GM18520 (cell line): Measurements from ENCODE around the gene ADAMTS16.

Experiments
- ATAC-seq: cut with Tn5 transposase; IDR thresholded peaks from one replicate; pipeline ENCODE4 v1.9.1; 2021; ENCODE audit not compliant: unreplicated experiment

Gene ADAMTS16

DNA sequence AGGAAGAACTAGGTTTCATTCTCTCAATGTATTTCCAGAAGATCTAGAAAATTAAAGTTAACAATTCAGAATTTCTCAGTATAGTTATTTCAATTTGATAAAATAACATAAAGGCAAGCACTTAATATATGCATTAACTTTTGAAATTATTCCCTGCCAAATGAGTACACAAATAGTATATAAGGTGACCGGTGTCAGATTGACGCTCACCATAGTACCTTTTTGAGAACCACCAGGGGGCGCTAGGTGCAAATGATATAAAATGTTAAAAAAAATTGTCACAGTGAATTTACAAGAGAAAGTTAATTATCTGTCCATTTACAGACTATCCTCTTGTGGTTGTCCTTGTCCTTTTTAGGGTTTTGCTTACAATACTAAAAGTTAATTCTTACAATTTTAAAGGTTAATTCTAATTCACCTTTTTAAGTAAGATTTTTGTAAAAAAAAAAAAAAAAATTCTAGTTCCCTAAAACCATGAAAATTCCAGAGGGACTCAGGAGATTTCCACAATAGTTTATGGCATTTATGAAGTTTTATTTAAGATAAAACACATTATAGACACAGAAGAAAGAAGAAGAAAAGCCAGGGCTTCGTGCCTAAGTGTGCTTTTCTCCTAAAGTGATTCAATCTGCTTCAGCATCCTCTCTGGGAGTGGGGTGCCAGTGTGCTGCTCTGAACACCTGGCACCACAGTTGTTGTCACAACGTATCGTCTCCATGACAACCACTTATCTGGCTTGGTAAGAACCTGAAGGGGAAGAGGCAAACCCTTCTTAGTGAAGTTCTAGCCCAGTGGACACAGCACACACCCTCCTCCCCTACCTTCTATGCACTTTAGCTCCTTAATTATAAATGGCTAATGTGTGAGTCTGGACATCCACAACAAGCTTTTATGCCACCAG lies 1.7 kb downstream of the ADAMTS16 start:
- no peak for ATAC-seq

- no peak for ATAC-seq
Observed at GRCh38 chr5:5144441-5144840, 4.3 kb downstream of the ADAMTS16 start.

- no peak for ATAC-seq
Observed at GRCh38 chr5:5145651-5146529, 5.8 kb downstream of the ADAMTS16 start.

DNA sequence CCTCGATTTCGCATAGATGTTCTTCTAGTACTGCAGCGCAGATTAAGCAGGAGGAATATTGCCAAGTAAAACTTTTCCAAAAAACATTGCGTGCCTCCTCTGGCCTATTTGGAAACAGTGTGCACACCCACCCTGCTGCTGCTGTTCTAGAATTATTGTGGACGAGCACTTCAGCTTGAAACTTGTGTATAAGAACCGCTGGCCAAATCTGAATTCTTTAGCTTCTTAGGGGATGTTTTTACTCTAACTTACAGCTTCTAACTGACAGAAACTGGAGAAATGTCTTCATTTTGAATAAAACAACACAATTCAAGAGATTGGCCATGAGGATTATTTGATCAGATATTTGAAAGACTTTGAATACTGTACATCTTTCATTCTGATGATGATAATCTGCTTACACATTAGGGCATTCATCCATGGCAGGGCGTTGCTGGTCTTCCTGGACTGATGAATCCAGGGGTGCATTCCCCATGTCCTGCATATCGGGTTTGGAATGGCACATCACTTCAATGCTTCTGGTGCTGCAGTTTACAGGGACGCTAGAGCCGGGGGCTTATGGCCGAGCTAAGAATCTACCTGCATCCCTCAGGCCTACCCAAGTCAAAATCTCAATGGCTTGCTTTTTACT lies 6.5 kb downstream of the ADAMTS16 start:
- no peak for ATAC-seq

- ATAC-seq = no peak
Observed at GRCh38 chr5:5149154-5149553, 9.0 kb downstream of the ADAMTS16 start.

GRCh38 chr5:5150667-5151066 lies 10.5 kb downstream of the ADAMTS16 start:
- no peak for ATAC-seq

DNA sequence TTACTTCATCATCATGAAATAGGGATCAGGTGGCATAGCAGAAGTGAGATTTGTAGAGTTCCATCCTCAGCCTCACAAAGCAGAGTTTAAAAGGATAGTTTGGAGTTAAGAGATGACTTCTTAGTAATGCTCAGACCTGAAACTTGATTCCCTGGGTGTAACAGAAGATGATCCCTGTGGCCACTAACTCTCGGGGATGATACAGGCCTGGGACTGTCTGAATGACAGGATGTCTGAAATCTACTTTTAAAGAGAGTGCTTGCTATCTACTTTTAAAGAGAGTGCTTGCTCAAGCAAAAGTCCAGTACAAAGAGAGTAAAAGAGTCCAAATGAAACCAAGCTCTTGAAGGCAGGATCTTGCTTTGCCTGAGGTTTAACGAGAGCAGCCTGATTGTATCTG lies 14.6 kb downstream of the ADAMTS16 start:
- ATAC-seq = no peak

GRCh38 chr5:5155617-5156016 lies 15.5 kb downstream of the ADAMTS16 start:
- no peak for ATAC-seq

- ATAC-seq = no peak
Observed at GRCh38 chr5:5156471-5157082, 16.4 kb downstream of the ADAMTS16 start.

DNA sequence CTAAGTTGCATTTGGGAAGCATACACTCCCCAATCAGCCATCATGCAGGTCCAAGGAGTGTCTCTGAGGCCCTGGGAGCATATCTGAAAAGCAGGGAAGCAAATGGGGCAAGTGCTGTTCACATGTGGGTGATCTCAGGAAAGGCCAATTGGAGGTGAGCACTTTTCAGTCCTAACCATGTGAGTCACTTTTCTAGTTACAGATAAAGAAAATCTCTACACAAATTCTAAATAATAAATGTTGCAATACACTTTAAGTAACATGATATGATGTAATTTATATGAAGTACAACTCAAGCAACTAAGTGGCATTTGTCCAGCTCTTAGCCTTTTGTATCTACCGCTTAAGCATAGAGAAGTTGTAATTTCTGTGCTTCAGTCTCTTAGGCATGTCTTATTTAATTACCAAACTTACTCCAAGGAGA lies 18.4 kb downstream of the ADAMTS16 start:
- ATAC-seq = no peak

- no peak for ATAC-seq
Observed at GRCh38 chr5:5159282-5160103, 19.4 kb downstream of the ADAMTS16 start.

DNA sequence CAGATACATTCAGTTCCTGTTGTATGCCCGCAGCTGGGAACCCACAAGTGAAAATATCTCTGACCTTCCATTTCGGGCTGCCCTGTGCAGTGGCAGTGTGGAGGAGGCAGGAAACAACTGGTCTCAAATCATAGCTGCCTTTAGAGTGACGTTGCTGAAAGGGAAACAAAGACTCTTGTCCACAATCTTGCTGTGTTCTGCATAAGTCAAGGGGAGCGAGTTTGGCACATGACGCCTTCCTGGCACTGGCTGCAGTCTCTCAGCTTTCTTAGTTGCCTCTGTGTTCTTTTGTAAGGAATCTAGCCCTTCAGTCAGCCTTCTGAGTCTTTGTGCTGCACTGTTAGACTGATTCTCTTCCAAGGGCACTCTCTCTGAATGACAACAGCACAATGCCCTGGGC lies 24.0 kb downstream of the ADAMTS16 start:
- no peak for ATAC-seq

- ATAC-seq = no peak
Observed at GRCh38 chr5:5165541-5166002, 25.4 kb downstream of the ADAMTS16 start.

- no peak for ATAC-seq
Observed at GRCh38 chr5:5169466-5169865, 29.3 kb downstream of the ADAMTS16 start.

DNA sequence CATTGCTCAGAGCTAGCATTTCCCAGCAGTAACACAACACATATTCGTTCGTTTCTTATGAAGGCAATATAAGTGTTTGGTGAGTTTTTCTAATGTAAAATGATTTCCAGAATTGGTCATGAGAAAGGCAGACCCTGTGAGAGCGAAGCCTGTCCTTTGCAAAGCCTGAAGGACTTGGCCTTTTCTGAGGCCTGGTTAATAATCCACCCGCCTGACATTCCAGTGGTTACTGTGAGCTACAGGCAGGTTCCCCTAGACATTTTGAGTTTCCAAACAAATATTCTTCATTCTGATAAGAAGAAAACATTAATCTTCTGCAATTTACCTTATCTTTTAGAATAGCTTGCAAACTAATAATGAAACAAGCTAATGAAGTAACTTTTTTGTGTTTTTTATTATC lies 38.0 kb downstream of the ADAMTS16 start:
- no peak for ATAC-seq

DNA sequence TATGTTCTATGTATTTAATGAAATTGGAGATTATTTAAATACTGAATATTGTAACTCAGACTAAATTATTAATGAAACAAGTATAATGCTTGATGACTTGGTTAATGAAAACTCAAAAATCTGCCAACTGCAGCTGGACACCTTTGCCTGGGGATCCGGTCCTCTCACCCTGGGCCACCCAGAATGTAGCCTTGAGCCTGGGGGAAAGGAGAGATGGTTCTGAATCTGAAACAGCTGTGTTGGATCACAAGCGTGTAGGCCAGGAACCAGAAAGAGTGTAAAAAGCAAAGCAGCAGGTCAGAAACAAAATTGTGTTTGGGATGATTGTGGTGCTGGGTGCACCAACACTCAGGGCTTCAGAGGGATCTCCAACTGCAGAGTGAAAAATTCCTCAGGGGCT lies 38.5 kb downstream of the ADAMTS16 start:
- ATAC-seq = no peak

- ATAC-seq = no peak
Observed at GRCh38 chr5:5179079-5179478, 38.9 kb downstream of the ADAMTS16 start.

DNA sequence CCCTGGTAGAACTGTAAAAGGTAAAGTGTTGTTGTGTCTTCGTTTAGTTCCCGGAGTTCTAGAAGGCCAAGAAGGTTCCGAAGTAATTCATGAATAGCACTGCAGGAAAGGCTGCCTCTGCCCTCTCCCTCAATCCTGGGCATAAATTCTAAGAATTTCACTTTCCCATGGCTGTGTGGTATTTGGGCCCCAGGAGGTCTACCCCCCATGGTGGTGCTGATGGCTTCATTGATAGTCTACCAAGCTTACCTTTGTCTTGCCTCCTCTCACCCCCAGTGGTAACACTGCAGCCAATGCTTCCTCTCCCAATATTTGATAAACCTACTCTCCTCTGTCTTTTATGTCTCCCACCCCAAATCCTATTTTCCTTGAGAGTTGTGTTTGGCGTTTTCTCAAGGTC lies 39.5 kb downstream of the ADAMTS16 start:
- ATAC-seq = no peak

DNA sequence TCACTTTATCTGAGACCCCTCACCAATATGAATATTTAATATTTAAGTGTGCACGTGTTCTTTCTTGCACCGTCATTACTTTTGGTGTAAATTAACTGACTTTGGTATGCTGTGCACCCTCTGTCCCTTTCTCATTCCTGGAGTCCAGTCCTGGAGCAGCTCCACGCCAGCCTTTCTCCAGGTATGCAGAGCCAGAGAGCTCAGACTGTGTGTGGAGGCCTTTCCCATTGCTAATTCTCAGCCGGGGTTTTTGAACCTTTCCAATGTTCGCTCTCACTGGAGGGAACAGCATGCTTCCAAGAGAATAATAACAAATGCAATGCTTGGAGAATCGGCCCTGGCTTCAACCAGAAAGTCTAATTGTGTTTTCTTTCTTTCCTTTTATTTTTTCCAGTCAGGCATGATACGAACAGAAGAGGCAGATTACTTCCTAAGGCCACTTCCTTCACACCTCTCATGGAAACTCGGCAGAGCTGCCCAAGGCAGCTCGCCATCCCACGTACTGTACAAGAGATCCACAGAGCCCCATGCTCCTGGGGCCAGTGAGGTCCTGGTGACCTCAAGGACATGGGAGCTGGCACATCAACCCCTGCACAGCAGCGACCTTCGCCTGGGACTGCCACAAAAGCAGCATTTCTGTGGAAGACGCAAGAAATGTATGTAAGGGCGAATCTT lies 41.7 kb downstream of the ADAMTS16 start:
- ATAC-seq = no peak
